ENCODE measurements around the gene KCNQ1. TPM values are rescaled to one million over a fixed set of nuclear protein-coding genes. Genes with fewer than 3 reads are reported as not detected.

KCNQ1 gene
- total RNA-seq, 2 donors from 2014 or later: 4.4 to 25.3 TPM

DNA sequence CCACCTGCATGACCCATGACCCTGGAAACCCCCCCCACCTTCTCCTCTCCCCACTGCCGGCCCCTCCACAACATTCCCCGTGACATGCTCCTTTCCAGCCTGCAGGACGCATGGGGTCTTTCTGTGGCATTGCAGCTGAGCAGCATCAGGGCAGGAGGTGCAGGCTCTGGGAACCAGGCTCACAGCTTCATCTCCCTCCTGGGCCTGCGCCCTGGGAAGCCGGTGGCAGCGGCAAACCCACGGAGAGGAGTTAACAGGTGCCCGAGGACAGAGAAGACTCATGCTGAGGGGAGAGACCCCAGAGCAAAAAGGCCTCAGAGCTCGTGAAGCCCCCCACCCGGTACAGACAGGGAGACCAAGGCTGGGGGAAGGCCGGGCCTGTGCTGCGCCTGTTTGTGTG, 408.6 kb downstream of the KCNQ1 start:
- no peaks in the 10 kb centered on the region for H3K4me1 ChIP-seq (ENCODE audit: control insufficient read depth in 1 of 2, low read depth in 2 of 2)
- no peak overlapping the region for H3K27ac ChIP-seq
- no peak overlapping the region for H3K4me3 ChIP-seq
- no peaks in the 10 kb centered on the region for H3K36me3 ChIP-seq
- DNase-seq (ENCODE audit: low spot score): no peak
- H3K27me3 ChIP-seq (replicated peaks; ENCODE audit: insufficient read depth): no peaks in the 10 kb centered on the region
- TF ChIP-seq, protein P1, sequence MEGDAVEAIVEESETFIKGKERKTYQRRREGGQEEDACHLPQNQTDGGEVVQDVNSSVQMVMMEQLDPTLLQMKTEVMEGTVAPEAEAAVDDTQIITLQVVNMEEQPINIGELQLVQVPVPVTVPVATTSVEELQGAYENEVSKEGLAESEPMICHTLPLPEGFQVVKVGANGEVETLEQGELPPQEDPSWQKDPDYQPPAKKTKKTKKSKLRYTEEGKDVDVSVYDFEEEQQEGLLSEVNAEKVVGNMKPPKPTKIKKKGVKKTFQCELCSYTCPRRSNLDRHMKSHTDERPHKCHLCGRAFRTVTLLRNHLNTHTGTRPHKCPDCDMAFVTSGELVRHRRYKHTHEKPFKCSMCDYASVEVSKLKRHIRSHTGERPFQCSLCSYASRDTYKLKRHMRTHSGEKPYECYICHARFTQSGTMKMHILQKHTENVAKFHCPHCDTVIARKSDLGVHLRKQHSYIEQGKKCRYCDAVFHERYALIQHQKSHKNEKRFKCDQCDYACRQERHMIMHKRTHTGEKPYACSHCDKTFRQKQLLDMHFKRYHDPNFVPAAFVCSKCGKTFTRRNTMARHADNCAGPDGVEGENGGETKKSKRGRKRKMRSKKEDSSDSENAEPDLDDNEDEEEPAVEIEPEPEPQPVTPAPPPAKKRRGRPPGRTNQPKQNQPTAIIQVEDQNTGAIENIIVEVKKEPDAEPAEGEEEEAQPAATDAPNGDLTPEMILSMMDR (IDR thresholded peaks at IDR 0.05): no peak
- no peak for ATAC-seq (ENCODE audit: insufficient number of reproducible peaks, low FRiP score, low read depth)
- no peaks in the 10 kb centered on the region for H3K9me3 ChIP-seq

DNA sequence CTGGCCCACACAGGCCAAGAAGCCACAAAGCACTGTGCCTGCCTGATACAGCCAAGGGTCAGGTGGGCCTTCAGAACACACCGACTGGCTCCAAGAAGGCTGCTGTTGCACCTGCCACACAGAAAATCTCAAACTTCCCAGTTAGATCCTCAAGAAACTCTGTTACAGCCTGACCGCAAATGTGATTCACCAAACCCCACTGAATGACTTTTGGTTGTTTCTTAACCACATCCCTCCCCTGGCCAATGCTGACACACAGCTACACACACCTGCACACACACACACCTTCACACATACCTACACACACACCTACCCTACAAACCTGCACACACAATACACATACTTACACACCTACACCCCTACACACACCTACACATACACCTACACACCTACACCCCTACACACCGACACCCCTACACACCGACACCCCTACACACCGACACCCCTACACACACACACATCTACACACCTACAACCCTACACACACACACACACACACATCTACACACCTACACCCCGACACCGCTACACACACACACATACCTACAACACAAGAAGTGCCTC, 409.3 kb downstream of the KCNQ1 start:
- ATAC-seq (ENCODE audit: insufficient number of reproducible peaks, low FRiP score, low read depth): no peak
- no peaks in the 10 kb centered on the region for H3K9me3 ChIP-seq
- no peaks in the 10 kb centered on the region for H3K27me3 ChIP-seq (replicated peaks; ENCODE audit: insufficient read depth)
- H3K4me1 ChIP-seq (ENCODE audit: control insufficient read depth in 1 of 2, low read depth in 2 of 2): no peaks in the 10 kb centered on the region
- no peaks in the 10 kb centered on the region for H3K36me3 ChIP-seq
- no peak overlapping the region for H3K4me3 ChIP-seq
- no peak for DNase-seq (ENCODE audit: low spot score)
- no peak overlapping the region for H3K27ac ChIP-seq
- TF ChIP-seq, protein P1 (IDR thresholded peaks at IDR 0.05): no peak

DNA sequence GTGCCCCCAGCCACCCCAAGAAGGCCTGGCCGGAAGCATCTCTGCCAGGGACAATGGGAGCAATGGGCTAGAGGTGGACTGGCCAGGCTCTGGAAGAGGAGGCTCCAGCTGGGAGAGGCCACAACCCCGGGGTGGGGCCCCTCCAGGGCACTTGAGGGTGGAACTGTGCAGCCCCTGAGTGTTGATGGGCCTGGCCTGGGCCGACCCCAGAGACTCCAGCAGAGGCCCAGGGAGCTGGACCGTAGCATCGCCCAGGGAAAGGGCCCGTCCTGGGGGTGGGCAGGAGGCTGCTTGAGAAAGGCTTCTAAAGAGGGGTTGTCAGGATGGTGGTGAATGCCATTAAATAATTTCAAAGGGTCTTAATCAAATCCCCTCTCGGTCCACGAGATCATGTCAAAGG, 410.4 kb downstream of the KCNQ1 start:
- H3K27me3 ChIP-seq (replicated peaks; ENCODE audit: insufficient read depth): no peaks in the 10 kb centered on the region
- DNase-seq (ENCODE audit: low spot score) (no peak), ATAC-seq (ENCODE audit: insufficient number of reproducible peaks, low FRiP score, low read depth) (no peak)
- TF ChIP-seq, protein P1 (IDR thresholded peaks at IDR 0.05): no peak
- no peaks in the 10 kb centered on the region for H3K36me3 ChIP-seq
- no peak overlapping the region for H3K4me3 ChIP-seq
- no peaks in the 10 kb centered on the region for H3K4me1 ChIP-seq (ENCODE audit: control insufficient read depth in 1 of 2, low read depth in 2 of 2)
- no peak overlapping the region for H3K27ac ChIP-seq
- no peaks in the 10 kb centered on the region for H3K9me3 ChIP-seq

DNA sequence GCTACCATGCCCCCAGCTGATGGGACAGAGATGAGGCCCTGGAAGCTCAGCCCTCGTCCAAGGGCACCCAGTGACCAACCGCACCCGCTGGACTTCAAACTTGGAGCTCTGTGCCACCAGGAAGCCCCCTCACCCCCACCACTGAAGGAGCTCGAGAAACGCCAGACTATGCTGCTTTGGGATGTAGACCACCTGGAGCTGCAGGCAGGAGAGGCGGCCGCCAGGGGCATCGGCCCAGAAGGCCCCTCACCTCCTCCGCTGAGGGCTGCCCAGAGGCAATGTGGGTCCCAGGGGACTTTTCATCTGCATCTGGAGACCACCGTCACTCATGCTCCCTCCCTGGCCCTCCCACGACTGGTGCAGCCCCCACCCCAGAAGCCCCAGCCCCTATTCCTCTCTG, 412.5 kb downstream of the KCNQ1 start:
- no peaks in the 10 kb centered on the region for H3K36me3 ChIP-seq
- H3K4me3 ChIP-seq: no peak overlapping the region
- no peak for ATAC-seq (ENCODE audit: insufficient number of reproducible peaks, low FRiP score, low read depth)
- H3K4me1 ChIP-seq (ENCODE audit: control insufficient read depth in 1 of 2, low read depth in 2 of 2): peaks cover 0 to 2% of the 10 kb centered on the region in 2 donors
- H3K27ac ChIP-seq: no peak overlapping the region
- DNase-seq (ENCODE audit: low spot score): no peak
- TF ChIP-seq, protein P1 (IDR thresholded peaks at IDR 0.05): no peak
- H3K9me3 ChIP-seq: no peaks in the 10 kb centered on the region
- no peaks in the 10 kb centered on the region for H3K27me3 ChIP-seq (replicated peaks; ENCODE audit: insufficient read depth)

DNA sequence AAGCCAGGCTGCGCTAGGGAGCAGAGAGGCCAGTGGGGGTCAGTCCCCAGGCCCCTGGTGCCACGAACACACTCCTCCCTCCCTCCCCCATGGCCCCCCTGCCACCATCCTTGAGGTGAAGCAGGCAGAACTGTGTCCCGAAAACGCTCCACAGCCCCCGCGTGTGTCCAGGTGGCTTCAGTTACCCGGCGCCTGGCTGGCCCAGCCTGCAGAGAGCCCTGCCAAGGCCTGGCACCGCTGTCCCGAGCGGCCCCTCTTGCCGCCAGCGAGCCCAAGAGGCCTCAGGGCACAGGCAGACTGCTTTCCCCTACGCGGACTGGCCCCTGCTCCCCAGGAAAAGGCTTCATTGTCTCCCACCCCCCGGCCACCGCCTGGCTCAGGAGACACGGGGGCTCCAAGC, 413.1 kb downstream of the KCNQ1 start:
- ATAC-seq (ENCODE audit: insufficient number of reproducible peaks, low FRiP score, low read depth): no peak
- no peaks in the 10 kb centered on the region for H3K9me3 ChIP-seq
- no peaks in the 10 kb centered on the region for H3K27me3 ChIP-seq (replicated peaks; ENCODE audit: insufficient read depth)
- DNase-seq (ENCODE audit: low spot score): no peak
- no peaks in the 10 kb centered on the region for H3K36me3 ChIP-seq
- TF ChIP-seq, protein P1 (IDR thresholded peaks at IDR 0.05): no peak
- H3K4me1 ChIP-seq (ENCODE audit: control insufficient read depth in 1 of 2, low read depth in 2 of 2): peaks cover 0 to 8% of the 10 kb centered on the region in 2 donors
- no peak overlapping the region for H3K27ac ChIP-seq
- no peak overlapping the region for H3K4me3 ChIP-seq
